RWPE1 (cell line): ENCODE measurements around the gene FAM186B.

Source experiments
- CTCF ChIA-PET: fragments of 350-600 bp; sonication (Branson Sonifier 250); formaldehyde crosslinking; extraction: SDS; loops from one replicate; lab custom pipeline; 2021; lab: Yijun Ruan, JAX
- POLR2A ChIA-PET: fragments of 400-600 bp; formaldehyde crosslinking; extraction: SDS; loops from one replicate; lab custom pipeline; 2020; ENCODE audit warnings: antibody characterized with exemption; ENCODE audit not compliant: low non-redundant PET; lab: Yijun Ruan, JAX
- DNase-seq: peaks from one replicate; pipeline ENCODE4 v3.0.0; 2012; ENCODE audit warnings: low spot score
- H3K27ac ChIP-seq: fragments of 450-650 bp; 2 replicates; pipeline ENCODE4 v1.5.1; 2017
- TF ChIP-seq, protein P1 (sequence below): fragments of 450-650 bp; conservative IDR thresholded peaks from 2 replicates; pipeline ENCODE4 v1.5.1; 2017; ENCODE audit warnings: low read depth, mild to moderate bottlenecking

Gene FAM186B

DNA sequence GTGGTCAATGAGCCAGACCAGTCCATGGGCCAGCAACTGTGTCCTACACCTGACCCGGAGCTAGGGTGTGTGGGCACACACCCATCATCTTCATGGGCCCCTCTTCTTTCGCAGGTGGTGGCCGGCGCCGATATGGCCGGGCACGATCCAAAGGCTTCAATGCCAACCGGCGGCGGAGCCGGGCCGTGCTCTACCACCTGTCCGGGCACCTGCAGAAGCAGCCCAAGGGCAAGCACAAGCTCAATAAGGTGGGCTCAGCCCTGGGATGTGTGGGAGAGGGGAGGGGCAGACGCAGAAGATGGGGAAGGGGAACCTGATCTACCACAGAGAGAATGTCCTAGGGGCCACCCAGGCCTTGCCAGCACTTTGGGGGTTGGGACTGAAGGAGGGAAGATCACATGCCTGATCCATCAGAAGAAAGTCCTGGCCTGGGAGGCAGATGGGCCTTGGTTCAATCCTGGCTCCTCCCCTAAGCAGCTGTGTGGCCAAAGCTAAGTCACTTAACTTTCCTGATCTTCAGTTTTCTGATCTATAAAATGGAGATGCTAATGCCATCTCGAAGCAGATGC is 62.8 kb downstream of the FAM186B start:
- ChIA-PET CTCF (interaction anchor here (0.6 kb wide), 1 partner anchor 198 kb away, joined by 6 read pairs; no protein-coding TSS in a partner anchor), POLR2A (no interaction called here)
- TF ChIP-seq, protein P1, sequence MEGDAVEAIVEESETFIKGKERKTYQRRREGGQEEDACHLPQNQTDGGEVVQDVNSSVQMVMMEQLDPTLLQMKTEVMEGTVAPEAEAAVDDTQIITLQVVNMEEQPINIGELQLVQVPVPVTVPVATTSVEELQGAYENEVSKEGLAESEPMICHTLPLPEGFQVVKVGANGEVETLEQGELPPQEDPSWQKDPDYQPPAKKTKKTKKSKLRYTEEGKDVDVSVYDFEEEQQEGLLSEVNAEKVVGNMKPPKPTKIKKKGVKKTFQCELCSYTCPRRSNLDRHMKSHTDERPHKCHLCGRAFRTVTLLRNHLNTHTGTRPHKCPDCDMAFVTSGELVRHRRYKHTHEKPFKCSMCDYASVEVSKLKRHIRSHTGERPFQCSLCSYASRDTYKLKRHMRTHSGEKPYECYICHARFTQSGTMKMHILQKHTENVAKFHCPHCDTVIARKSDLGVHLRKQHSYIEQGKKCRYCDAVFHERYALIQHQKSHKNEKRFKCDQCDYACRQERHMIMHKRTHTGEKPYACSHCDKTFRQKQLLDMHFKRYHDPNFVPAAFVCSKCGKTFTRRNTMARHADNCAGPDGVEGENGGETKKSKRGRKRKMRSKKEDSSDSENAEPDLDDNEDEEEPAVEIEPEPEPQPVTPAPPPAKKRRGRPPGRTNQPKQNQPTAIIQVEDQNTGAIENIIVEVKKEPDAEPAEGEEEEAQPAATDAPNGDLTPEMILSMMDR, result no peak
- DNase-seq, result no peak
- H3K27ac ChIP-seq, result no peak overlapping the region

DNA sequence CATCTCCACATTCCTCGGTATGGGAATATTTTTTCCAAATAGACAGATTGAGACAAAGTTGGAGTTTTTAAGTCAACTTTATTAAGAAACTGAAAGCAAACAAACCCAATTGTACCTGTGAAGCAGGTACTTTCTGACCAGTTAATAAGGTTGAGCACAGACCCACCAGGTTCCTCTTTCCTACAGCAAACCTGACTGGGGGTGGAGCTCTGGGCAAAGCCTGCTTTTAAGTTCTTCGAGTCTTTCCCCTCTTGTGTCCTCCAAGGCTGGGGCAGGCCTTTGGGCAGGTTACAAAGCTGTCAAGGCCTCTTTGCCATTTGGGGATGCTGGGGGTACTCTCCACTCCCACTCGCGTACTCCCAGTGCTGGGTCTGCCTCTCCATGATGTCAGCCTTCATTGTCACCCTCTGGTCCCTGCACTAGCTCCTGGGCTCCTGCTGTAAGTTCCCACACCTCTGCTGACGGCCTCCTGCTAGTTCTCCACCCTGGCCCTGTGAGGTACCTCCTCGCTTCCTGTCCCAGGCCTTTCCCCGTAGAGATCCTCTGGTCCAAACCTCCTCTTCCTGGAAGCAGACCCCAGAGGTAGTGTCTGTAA is 63.4 kb downstream of the FAM186B start:
- H3K27ac ChIP-seq, result 0 out of 2 replicates have a peak overlapping the region, but pooled peaks have one; percentile 16
- ChIA-PET CTCF (no interaction called here), POLR2A (no interaction called here)
- no peak for DNase-seq
- TF ChIP-seq, protein P1, result no peak

DNA sequence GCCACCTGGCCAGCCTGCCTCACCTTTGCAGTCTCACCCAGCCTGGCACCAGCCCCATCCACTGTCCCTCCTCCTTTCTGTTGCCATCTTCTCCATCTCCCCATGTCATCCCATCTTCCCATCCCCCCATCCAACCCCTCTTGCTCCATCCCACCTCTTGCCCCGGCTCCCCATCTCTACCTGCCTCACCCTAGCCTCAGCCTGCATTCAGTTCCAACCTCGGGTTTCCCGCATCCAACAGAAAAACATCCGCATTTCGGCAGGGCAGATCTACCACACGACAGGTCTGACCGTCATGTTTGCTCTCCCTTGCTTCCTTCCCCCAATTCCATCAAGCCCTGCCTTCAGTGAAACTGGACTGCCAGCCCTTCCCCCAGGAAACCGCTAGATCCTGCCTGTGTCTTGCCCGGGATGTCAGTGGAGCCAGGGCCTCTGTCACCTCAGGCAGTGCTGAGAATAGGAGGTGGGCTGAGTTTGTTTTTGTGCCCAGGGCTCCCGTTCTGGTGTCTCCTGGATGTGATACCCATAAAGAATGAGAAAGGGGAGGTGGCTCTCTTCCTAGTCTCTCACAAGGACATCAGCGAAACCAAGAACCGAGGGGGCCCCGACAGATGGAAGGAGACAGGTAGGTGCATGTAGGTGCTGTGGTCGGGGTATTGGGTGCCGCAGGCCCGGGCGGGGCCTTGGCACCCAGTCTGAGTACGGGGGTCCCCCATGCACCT is 64.1 kb downstream of the FAM186B start:
- POLR2A ChIA-PET, result no interaction called here

DNA sequence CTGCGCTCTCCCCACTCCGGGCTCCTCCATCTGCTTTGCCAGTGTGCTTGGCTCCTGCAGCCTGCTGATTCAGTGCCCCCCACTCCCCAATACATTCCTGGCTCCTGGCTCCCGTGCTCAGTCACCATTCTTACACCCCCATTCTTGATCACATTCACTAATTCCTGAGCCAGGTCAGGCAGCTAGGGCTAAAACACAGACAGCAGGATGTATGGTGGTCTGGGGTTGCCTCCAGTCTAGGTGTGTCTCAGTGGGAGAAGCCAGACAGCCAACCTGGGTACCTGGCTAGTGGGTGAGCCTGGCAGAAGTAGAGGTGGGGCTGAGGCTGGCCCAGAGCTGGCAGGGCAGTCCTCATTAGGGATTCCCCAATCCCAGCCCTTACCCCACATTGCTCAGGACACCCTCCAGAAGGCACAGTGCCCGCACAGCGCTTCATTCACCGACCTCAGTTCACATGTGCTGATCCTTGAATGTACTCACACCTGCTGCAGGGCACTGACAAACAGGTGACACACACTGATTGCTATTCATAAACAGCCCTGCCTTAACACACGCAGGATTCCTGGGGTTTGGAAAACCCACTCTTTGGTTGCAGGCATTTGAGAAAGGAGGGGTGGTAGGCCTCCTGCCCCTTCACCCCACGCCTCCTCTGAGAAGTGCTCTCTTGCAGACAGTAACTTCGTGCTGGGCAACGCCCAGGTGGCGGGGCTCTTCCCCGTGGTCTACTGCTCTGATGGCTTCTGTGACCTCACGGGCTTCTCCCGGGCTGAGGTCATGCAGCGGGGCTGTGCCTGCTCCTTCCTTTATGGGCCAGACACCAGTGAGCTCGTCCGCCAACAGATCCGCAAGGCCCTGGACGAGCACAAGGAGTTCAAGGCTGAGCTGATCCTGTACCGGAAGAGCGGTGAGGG is 65.0 kb downstream of the FAM186B start:
- CTCF ChIA-PET, result interaction anchor here (0.7 kb wide), 2 partner anchors 12 to 358 kb away, joined by 3 to 5 read pairs; no protein-coding TSS in a partner anchor
- POLR2A ChIA-PET, result no interaction called here
- peak; percentile 72 for DNase-seq
- TF ChIP-seq, protein P1, result no peak
- H3K27ac ChIP-seq, result no peak overlapping the region

More for the DNA sequence above, 64.1 kb downstream of the FAM186B start:
- DNase-seq, result no peak
- TF ChIP-seq, protein P1, result no peak
- CTCF ChIA-PET, result interaction anchor here (0.7 kb wide), 1 partner anchor 11 kb away, joined by 5 read pairs; no protein-coding TSS in a partner anchor
- H3K27ac ChIP-seq, result peak overlapping the region; percentile 16; the same call in 1 of the 2 replicates

DNA sequence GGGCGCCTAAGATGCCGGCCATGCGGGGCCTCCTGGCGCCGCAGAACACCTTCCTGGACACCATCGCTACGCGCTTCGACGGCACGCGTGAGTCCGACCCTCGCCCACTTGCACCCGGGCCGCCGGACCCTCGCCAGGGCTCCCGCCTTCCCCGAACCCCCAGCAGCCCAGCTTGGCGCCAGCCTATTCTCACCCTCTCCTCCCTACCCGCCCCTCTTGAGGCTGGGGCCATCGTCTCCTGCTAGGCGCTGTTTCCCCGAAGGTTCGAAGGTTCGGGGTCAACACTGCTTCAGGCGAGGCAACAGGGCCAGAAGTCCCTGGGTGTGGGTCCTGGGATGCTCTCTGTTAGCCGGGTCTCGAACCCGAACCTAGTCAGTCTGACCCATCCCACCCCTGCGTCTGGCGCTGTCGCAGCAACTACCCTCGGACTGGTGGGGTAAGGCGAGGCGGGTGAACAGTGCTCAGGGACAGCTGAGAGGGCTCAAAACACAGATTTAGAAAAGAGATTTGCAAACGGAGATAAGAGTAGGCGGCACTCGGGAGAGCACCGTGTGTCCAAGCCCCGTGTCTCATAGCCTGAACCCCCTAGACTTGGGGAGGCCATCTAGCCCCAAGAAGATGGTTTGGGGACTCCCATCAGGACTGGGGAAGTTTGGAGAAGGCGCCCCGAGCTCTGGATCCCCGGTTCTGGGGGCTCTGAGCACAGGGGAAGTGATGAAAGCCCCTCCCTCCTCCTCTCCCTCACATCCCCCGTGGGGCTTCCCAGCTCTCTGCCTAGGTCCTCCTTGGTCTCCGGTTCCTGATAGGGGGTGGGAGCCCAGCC is 65.8 kb downstream of the FAM186B start:
- TF ChIP-seq, protein P1, result no peak
- CTCF ChIA-PET, result no interaction called here
- no peak overlapping the region for H3K27ac ChIP-seq
- no peak for DNase-seq
- POLR2A ChIA-PET, result no interaction called here
